ENCODE results near the gene NPAT. TPM values are rescaled to one million over a fixed set of nuclear protein-coding genes. Genes with fewer than 3 reads are reported as not detected.

NPAT gene
- total and polyA plus RNA-seq, 4 donors: 1.6 to 12.7 (median 5.9) TPM

- TF ChIP-seq HNF4A (conservative IDR thresholded peaks at IDR 0.05): no peak
- no peak for TF ChIP-seq ZBTB33 (IDR thresholded peaks at IDR 0.05)
- no peak for TF ChIP-seq GABPA (IDR thresholded peaks at IDR 0.05 in 1 of 2, conservative IDR thresholded peaks at IDR 0.05 in 1 of 2)
- TF ChIP-seq FOXA2 (IDR thresholded peaks at IDR 0.05): no peak
- TF ChIP-seq RAD21 (IDR thresholded peaks at IDR 0.05): no peak
These were observed 93.7 kb downstream of the NPAT start (continued) for GRCh38 chr11:108128772-108129171.

DNA sequence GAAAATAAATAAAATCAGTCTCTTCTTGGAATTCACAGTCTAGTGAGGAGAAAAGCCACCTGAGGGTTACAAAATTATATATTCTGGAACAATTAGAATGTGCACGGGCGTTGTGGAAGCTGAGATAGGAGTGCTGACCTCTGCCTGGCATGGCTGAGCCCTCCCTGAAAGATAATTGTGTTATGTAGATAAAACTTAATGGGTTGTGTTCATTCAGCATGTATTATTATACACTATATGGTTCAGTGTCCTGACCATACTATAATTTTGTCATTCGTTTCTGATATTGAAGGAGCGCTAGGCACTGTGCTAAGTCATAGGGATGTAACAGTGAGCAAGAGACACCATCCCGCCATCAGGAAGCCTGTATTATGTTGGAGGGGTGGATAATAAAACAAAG lies 97.3 kb downstream of the NPAT start:
- H3K36me3 ChIP-seq (ENCODE audit: control insufficient read depth in 4 of 4, insufficient read depth in 3 of 4, low read depth in 1 of 4, low read length in 3 of 4): peaks cover 0 to 9% (median 0%) of the 10 kb centered on the region in 4 donors
- peaks cover 7 to 45% (median 33%) of the 10 kb centered on the region in 4 donors for H3K4me1 ChIP-seq (ENCODE audit: control insufficient read depth in 4 of 4, insufficient read depth in 4 of 4, low read length in 3 of 4)
- peak in 1 of 2 donors; percentile 11 for TF ChIP-seq RXRA (IDR thresholded peaks at IDR 0.05)
- TF ChIP-seq YY1 (IDR thresholded peaks at IDR 0.05): peak; percentile 24
- no peak for TF ChIP-seq HNF4A (conservative IDR thresholded peaks at IDR 0.05)
- H3K9ac ChIP-seq (ENCODE audit: low read depth in 1 of 2, low read length in 2 of 2): peak overlapping the region in 1 of 2 donors; percentile 42
- no peaks in the 10 kb centered on the region for H3K9me3 ChIP-seq (ENCODE audit: control insufficient read depth in 4 of 4, low read length in 3 of 4)
- DNase-seq (ENCODE audit: low spot score): no peak
- no peaks in the 10 kb centered on the region for H3K27me3 ChIP-seq (ENCODE audit: control insufficient read depth in 4 of 4, insufficient read depth in 4 of 4, low read length in 3 of 4)
- WGBS: 55% methylated on average over 5 of the region's 5 CpGs
- peak overlapping the region in 2 of 3 donors; percentile 7 to 89 for H3K4me3 ChIP-seq (ENCODE audit: low read depth in 1 of 3, low read length in 3 of 3)
- peak overlapping the region; percentile 94 to 99 for H3K27ac ChIP-seq (ENCODE audit: low read depth in 1 of 2, low read length in 2 of 2)

DNA sequence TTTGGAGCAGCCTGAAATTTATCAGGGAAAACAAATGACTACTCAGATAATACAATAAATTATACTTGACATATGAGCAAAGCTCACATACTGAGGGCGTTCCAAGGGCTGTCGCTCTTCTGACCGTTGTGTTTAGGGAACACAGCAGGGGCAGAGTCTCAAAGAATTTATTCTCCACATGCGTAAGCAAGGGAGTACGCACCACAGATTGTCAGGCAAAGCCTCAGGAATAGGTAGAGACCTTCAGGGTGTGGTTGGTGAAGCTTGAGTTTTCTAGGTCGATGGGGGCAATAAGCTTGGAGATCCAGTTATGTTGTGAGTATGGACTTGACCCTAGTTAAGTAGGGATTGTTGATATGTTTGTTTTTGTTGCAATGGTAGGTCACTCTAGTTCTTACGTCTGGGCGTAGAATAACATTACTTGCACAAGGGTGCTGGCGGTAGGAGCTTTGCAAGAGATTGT lies 100.2 kb downstream of the NPAT start:
- no peaks in the 10 kb centered on the region for H3K36me3 ChIP-seq (ENCODE audit: control insufficient read depth in 4 of 4, insufficient read depth in 3 of 4, low read depth in 1 of 4, low read length in 3 of 4)
- no peaks in the 10 kb centered on the region for H3K27me3 ChIP-seq (ENCODE audit: control insufficient read depth in 4 of 4, insufficient read depth in 4 of 4, low read length in 3 of 4)
- no peaks in the 10 kb centered on the region for H3K9me3 ChIP-seq (ENCODE audit: control insufficient read depth in 4 of 4, low read length in 3 of 4)
- TF ChIP-seq RAD21 (IDR thresholded peaks at IDR 0.05) (no peak), ATF3 (IDR thresholded peaks at IDR 0.05) (no peak), SP1 (IDR thresholded peaks at IDR 0.05) (peak; percentile 37), EGR1 (IDR thresholded peaks at IDR 0.05; ENCODE audit: low read depth in 2 of 2) (peak in 1 of 2 donors; percentile 12), FOXA2 (IDR thresholded peaks at IDR 0.05) (no peak), RXRA (IDR thresholded peaks at IDR 0.05) (peak; percentile 52 to 66), GABPA (IDR thresholded peaks at IDR 0.05 in 1 of 2, conservative IDR thresholded peaks at IDR 0.05 in 1 of 2) (no peak), JUND (IDR thresholded peaks at IDR 0.05) (peak in 1 of 2 donors; percentile 27), ZBTB33 (IDR thresholded peaks at IDR 0.05) (no peak), FOXA1 (IDR thresholded peaks at IDR 0.05) (no peak), HNF4A (conservative IDR thresholded peaks at IDR 0.05) (peak; percentile 47 to 50), HNF4G (IDR thresholded peaks at IDR 0.05) (no peak), YY1 (IDR thresholded peaks at IDR 0.05) (peak; percentile 74), CTCF (IDR thresholded peaks at IDR 0.05; ENCODE audit: low read depth, low read length, missing input control) (no peak), TAF1 (conservative IDR thresholded peaks at IDR 0.05) (peak; percentile 77), NR2F2 (IDR thresholded peaks at IDR 0.05) (peak; percentile 15), MAX (IDR thresholded peaks at IDR 0.05) (no peak), REST (IDR thresholded peaks at IDR 0.05) (peak; percentile 57)
- H3K27ac ChIP-seq (ENCODE audit: low read depth in 1 of 2, low read length in 2 of 2): peak overlapping the region; percentile 94 to 99
- peak overlapping the region; percentile 78 to 92 for H3K9ac ChIP-seq (ENCODE audit: low read depth in 1 of 2, low read length in 2 of 2)
- WGBS: 18% methylated on average over 9 of the region's 9 CpGs
- H3K4me1 ChIP-seq (ENCODE audit: control insufficient read depth in 4 of 4, insufficient read depth in 4 of 4, low read length in 3 of 4): peaks cover 7 to 36% (median 25%) of the 10 kb centered on the region in 4 donors
- H3K4me3 ChIP-seq (ENCODE audit: low read depth in 1 of 3, low read length in 3 of 3): peak overlapping the region; percentile 74 to 89 (median 83)
- DNase-seq (ENCODE audit: low spot score): no peak

Data from liver (tissue), 9 donors.